GM12878 (cell line): ENCODE results near the gene FHL1. TPM values are rescaled to one million over a fixed set of nuclear protein-coding genes. Genes with fewer than 3 reads are reported as not detected.

ENCODE experiments used
- ATAC-seq: fragments of 200-7000 bp; cut with Tn5 transposase; 3 replicates; pipeline ENCODE4 v1.9.1; 2020; ENCODE audit warnings: mild to moderate bottlenecking, moderate library complexity
- BruUV-seq: library from RNA; stranded (reverse); fragments of 400-500 nt; replicated peaks from 2 replicates; lab custom pipeline; 2021; lab: Mats Ljungman, UMichigan
- CTCF ChIA-PET: fragments of 300-600 bp; sonication (Branson Sonifier 250); formaldehyde crosslinking; extraction: SDS; loops from one replicate; lab custom pipeline; 2021; ENCODE audit warnings: inconsistent platforms; lab: Yijun Ruan, JAX
- POLR2A ChIA-PET: fragments of 350-600 bp; formaldehyde crosslinking; extraction: SDS; loops from one replicate; lab custom pipeline; 2021; ENCODE audit warnings: inconsistent platforms; lab: Charles Lee
- RAD21 ChIA-PET: fragments of 300-600 bp; sonication (Branson Sonifier 250); formaldehyde crosslinking; loops from one replicate; lab custom pipeline; 2023; ENCODE audit warnings: antibody characterized with exemption; ENCODE audit not compliant: unreplicated experiment; lab: Charles Lee
- SMC1A ChIA-PET: fragments of 300-600 bp; sonication (Branson Sonifier 250); formaldehyde crosslinking; loops from one replicate; lab custom pipeline; 2023; ENCODE audit not compliant: unreplicated experiment, uncharacterized antibody; lab: Charles Lee
- DNase-seq: peaks from one replicate; pipeline ENCODE4 v3.0.0-alpha.2; 2011; ENCODE audit warnings: low read depth, low spot score
- FAIRE-seq: peaks from 3 replicates; lab custom pipeline; 2011; peaks lifted over from hg19 to GRCh38; lab: Jason Lieb, UNC
- H2AFZ ChIP-seq: 2 replicates; pipeline ENCODE4 v1.6.0; 2011; ENCODE audit warnings: low read depth, low read length, control low read depth; ENCODE audit not compliant: control insufficient read depth
- H3K27ac ChIP-seq: 2 replicates; pipeline ENCODE4 v1.5.1; 2011; ENCODE audit warnings: control low read depth; ENCODE audit not compliant: control insufficient read depth, insufficient read depth
- H3K27me3 ChIP-seq, 2 experiments: replicated peaks in 1 of 2; 2 replicates each; pipeline versions ENCODE4 v1.6.0 to v1.6.1; 2011; ENCODE audit warnings: low read length in 1 of 2; ENCODE audit not compliant: control insufficient read depth in 2 of 2, insufficient read depth in 2 of 2
- H3K36me3 ChIP-seq, 2 experiments: 2 replicates each; pipeline ENCODE4 v1.5.1; 2011; ENCODE audit warnings: low read length in 1 of 2; ENCODE audit not compliant: control insufficient read depth in 2 of 2, insufficient read depth in 2 of 2
- H3K4me1 ChIP-seq: 2 replicates; pipeline ENCODE4 v1.6.1; 2011; ENCODE audit warnings: mild to moderate bottlenecking, low read length, moderate library complexity, mixed read lengths; ENCODE audit not compliant: control insufficient read depth, insufficient read depth
- H3K4me2 ChIP-seq: 2 replicates; pipeline ENCODE4 v1.6.0; 2011; ENCODE audit warnings: control low read depth; ENCODE audit not compliant: control insufficient read depth, insufficient read depth
- H3K4me3 ChIP-seq: fragments of 200-600 bp; sonication (generic); 2 replicates; pipeline ENCODE4 v1.5.1; 2016
- H3K79me2 ChIP-seq: 2 replicates; pipeline ENCODE4 v1.6.0; 2011; ENCODE audit warnings: low read length; ENCODE audit not compliant: control insufficient read depth, insufficient read depth
- H3K9ac ChIP-seq: 2 replicates; pipeline ENCODE4 v1.8.0; 2011; ENCODE audit warnings: low read length, control low read depth, mixed read lengths; ENCODE audit not compliant: control insufficient read depth, insufficient read depth
- H3K9me3 ChIP-seq: replicated peaks from 3 replicates; pipeline ENCODE4 v1.5.1; 2011; ENCODE audit warnings: mild to moderate bottlenecking, low read length; ENCODE audit not compliant: control insufficient read depth, insufficient read depth
- H4K20me1 ChIP-seq: 2 replicates; pipeline ENCODE4 v1.6.0; 2011; ENCODE audit not compliant: control insufficient read depth, insufficient read depth
- DPF2 ChIP-seq: fragments of 450-650 bp; IDR thresholded peaks from 2 replicates; pipeline ENCODE4 v1.6.1; 2017; ENCODE audit warnings: mild to moderate bottlenecking
- FOXK2 ChIP-seq: fragments of 450-650 bp; IDR thresholded peaks from 2 replicates; pipeline ENCODE4 v1.6.1; 2017; ENCODE audit warnings: mild to moderate bottlenecking, moderate library complexity
- JUND ChIP-seq: IDR thresholded peaks from 2 replicates; pipeline ENCODE4 v1.6.1; 2012; ENCODE audit warnings: low read depth, mild to moderate bottlenecking, low read length, improper control_type of control experiment, moderate library complexity
- SIN3A ChIP-seq: IDR thresholded peaks from 2 replicates; pipeline ENCODE4 v1.6.1; 2012; ENCODE audit warnings: low read depth, low read length, improper control_type of control experiment
- SUZ12 ChIP-seq: fragments of 200-600 bp; sonication (generic); IDR thresholded peaks from one replicate; pipeline ENCODE4 v1.6.1; 2018; ENCODE audit warnings: antibody characterized with exemption, mild to moderate bottlenecking; ENCODE audit not compliant: unreplicated experiment
- WRNIP1 ChIP-seq: IDR thresholded peaks from 2 replicates; pipeline ENCODE4 v1.6.1; 2011; ENCODE audit warnings: low read depth, low read length, improper control_type of control experiment, borderline replicate concordance
- WGBS: methylation state at CpG from one replicate; pipeline ENCODE4 v1.1.6; 2016; ENCODE audit warnings: low lambda C conversion rate; ENCODE audit not compliant: insufficient replicate concordance, insufficient coverage; ENCODE audit errors: missing lambda C conversion rate; 5-methylcytosine and 5-hydroxymethylcytosine counted together
- in situ Hi-C: fragments of 300-500 bp; cut with MboI; formaldehyde crosslinking; loops from 9 replicates; pipeline ENCODE4 v1.14.3; 2018; ENCODE audit warnings: mixed read lengths
- intact Hi-C: fragments of 100-400 bp; cut with micrococcal nuclease; formaldehyde crosslinking; loops from one replicate; pipeline ENCODE4 v1.14.2; 2022; ENCODE audit not compliant: unreplicated experiment
- polyA plus RNA-seq, 11 experiments: library from polyadenylated mRNA; depleted of rRNA in 4 of 11; unstranded in 6 of 11; stranded (reverse) in 5 of 11; fragments of >200 nt; fragmentation: Nextera tagmentation in 4 of 11; fragmentation: Illumina TruSeq in 1 of 11; extraction: Ambion mirVana in 4 of 11; extraction: Trizol in 1 of 11; gene quantifications; 1 replicate in 1 of 11; 2 replicates in 10 of 11; pipeline versions ENCODE4 v1.2.1 to v1.2.3, GENCODE V29; 2011 to 2016; ENCODE audit warnings: inconsistent platforms in 2 of 11, missing spikeins in 2 of 11, low read depth in 1 of 11
- total RNA-seq, 4 experiments: library from RNA; depleted of rRNA in 3 of 4; stranded (reverse); fragments of >200 nt in 3 of 4; fragmentation: Illumina TruSeq in 1 of 4; extraction: Trizol in 1 of 4; gene quantifications; 2 replicates each; pipeline versions ENCODE4 v1.2.1 to v1.2.3, GENCODE V29; 2013 to 2021
- TF ChIP-seq, protein P1 (sequence below), 3 experiments: IDR thresholded peaks in 2 of 3; conservative IDR thresholded peaks in 1 of 3; 2 replicates each; pipeline ENCODE4 v1.5.1; 2011; ENCODE audit warnings: low read depth in 3 of 3, low read length in 3 of 3, mild to moderate bottlenecking in 3 of 3, control low read depth in 2 of 3, moderate library complexity in 2 of 3, inconsistent platforms in 1 of 3, mixed read lengths in 1 of 3; ENCODE audit not compliant: control insufficient read depth in 2 of 3, insufficient read depth in 1 of 3; ENCODE audit errors: extremely low read depth in 1 of 3
- TF ChIP-seq, protein P2 (sequence below): fragments of 150-350 bp; IDR thresholded peaks from 2 replicates; pipeline ENCODE4 v1.6.1; 2014; ENCODE audit warnings: mild to moderate bottlenecking, low read depth, low read length
- TF ChIP-seq, protein P3 (sequence below): IDR thresholded peaks from 2 replicates; pipeline ENCODE4 v1.6.1; 2012; ENCODE audit warnings: low read length, inconsistent platforms
- TF ChIP-seq, protein P4 (sequence below): fragments of 450-650 bp; IDR thresholded peaks from 2 replicates; pipeline ENCODE4 v1.6.1; 2017; ENCODE audit warnings: borderline replicate concordance
- TF ChIP-seq, protein P5 (sequence below): fragments of 450-650 bp; IDR thresholded peaks from 2 replicates; pipeline ENCODE4 v1.6.1; 2018; ENCODE audit warnings: borderline replicate concordance, mild to moderate bottlenecking; ENCODE audit not compliant: partially characterized antibody
- TF ChIP-seq, protein P6 (sequence below): fragments of 450-650 bp; IDR thresholded peaks from 2 replicates; pipeline ENCODE4 v1.6.1; 2016; ENCODE audit warnings: mild to moderate bottlenecking

FHL1 gene
- total and polyA plus RNA-seq, 10 of the 15 experiments (the other 5 are each of a cell fraction or from before 2014, with no cell fraction given): 0.13 to 0.59 (median 0.34) TPM; not detected in 1

DNA sequence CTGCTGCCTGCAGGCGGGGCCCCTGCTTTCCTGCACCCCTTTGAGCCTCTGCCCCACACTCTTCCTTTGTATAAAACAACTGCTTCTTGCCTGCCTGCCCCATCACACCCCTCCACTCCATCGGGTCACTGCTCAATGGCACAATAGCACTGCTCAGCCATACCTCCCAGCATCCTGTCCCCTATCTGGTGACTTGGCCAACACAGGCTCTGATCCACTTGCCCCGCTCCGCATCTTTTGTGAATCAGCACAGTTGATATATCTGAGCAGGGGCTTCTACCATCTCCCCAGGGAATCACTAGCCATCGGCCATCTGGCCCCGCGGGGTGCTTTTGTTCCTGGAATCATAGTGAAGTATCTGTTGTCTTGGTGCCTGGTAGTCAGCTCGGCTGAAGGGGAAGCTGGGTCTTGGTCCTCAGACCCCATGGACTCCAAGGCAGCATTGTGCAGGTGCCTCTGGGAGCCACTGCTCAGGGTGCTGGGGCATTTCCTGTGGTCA lies 58.6 kb downstream of the FHL1 start (continued):
- TF ChIP-seq, protein P1, sequence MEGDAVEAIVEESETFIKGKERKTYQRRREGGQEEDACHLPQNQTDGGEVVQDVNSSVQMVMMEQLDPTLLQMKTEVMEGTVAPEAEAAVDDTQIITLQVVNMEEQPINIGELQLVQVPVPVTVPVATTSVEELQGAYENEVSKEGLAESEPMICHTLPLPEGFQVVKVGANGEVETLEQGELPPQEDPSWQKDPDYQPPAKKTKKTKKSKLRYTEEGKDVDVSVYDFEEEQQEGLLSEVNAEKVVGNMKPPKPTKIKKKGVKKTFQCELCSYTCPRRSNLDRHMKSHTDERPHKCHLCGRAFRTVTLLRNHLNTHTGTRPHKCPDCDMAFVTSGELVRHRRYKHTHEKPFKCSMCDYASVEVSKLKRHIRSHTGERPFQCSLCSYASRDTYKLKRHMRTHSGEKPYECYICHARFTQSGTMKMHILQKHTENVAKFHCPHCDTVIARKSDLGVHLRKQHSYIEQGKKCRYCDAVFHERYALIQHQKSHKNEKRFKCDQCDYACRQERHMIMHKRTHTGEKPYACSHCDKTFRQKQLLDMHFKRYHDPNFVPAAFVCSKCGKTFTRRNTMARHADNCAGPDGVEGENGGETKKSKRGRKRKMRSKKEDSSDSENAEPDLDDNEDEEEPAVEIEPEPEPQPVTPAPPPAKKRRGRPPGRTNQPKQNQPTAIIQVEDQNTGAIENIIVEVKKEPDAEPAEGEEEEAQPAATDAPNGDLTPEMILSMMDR (IDR thresholded peaks at IDR 0.05 in 2 of 3, conservative IDR thresholded peaks at IDR 0.05 in 1 of 3; ENCODE audit: control insufficient read depth in 2 of 3, extremely low read depth in 1 of 3, insufficient read depth in 1 of 3, low read depth in 3 of 3, low read length in 3 of 3): no peak
- TF ChIP-seq, protein P2, sequence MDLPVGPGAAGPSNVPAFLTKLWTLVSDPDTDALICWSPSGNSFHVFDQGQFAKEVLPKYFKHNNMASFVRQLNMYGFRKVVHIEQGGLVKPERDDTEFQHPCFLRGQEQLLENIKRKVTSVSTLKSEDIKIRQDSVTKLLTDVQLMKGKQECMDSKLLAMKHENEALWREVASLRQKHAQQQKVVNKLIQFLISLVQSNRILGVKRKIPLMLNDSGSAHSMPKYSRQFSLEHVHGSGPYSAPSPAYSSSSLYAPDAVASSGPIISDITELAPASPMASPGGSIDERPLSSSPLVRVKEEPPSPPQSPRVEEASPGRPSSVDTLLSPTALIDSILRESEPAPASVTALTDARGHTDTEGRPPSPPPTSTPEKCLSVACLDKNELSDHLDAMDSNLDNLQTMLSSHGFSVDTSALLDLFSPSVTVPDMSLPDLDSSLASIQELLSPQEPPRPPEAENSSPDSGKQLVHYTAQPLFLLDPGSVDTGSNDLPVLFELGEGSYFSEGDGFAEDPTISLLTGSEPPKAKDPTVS: no peak

DNA sequence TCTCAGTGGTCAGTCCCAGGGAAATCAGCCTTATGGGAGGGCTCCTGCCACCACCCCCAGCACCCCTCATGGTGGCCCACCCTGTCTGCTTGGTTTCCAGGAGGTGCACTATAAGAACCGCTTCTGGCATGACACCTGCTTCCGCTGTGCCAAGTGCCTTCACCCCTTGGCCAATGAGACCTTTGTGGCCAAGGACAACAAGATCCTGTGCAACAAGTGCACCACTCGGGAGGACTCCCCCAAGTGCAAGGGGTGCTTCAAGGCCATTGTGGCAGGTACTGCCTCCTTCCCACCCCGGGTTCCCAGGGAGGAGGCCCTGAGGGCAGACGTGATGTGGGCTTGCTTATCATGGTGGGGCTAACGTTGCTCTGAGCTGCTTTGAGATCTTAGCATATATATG lies 59.6 kb downstream of the FHL1 start:
- POLR2A ChIA-PET: no interaction called here
- CTCF ChIA-PET: interaction anchor here (0.9 kb wide), 1 partner anchor 179 kb away, joined by 3 read pairs; no protein-coding TSS in a partner anchor
- RAD21 ChIA-PET: no interaction called here
- Histone ChIP-seq H3K9ac (no peak overlapping the region), H3K4me2 (no peak overlapping the region), H3K27ac (no peak overlapping the region), H4K20me1 (no peaks in the 10 kb centered on the region), H3K36me3 (no peaks in the 10 kb centered on the region), H3K4me3 (no peak overlapping the region), H3K79me2 (no peaks in the 10 kb centered on the region), H3K9me3 (no peaks in the 10 kb centered on the region), H3K27me3 (no peaks in the 10 kb centered on the region), H2AFZ (no peak overlapping the region), H3K4me1 (no peaks in the 10 kb centered on the region)
- SMC1A ChIA-PET: no interaction called here
- BruUV-seq: no TSS peak
- intact Hi-C loops: no loop called here
- WGBS: 63% methylated on average over 6 of the region's 6 CpGs
- FAIRE-seq (no peak), DNase-seq (no peak), ATAC-seq (no peak)
- in situ Hi-C loops: no loop called here
- TF ChIP-seq, protein P3, sequence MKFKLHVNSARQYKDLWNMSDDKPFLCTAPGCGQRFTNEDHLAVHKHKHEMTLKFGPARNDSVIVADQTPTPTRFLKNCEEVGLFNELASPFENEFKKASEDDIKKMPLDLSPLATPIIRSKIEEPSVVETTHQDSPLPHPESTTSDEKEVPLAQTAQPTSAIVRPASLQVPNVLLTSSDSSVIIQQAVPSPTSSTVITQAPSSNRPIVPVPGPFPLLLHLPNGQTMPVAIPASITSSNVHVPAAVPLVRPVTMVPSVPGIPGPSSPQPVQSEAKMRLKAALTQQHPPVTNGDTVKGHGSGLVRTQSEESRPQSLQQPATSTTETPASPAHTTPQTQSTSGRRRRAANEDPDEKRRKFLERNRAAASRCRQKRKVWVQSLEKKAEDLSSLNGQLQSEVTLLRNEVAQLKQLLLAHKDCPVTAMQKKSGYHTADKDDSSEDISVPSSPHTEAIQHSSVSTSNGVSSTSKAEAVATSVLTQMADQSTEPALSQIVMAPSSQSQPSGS: no peak
- TF ChIP-seq, protein P4, sequence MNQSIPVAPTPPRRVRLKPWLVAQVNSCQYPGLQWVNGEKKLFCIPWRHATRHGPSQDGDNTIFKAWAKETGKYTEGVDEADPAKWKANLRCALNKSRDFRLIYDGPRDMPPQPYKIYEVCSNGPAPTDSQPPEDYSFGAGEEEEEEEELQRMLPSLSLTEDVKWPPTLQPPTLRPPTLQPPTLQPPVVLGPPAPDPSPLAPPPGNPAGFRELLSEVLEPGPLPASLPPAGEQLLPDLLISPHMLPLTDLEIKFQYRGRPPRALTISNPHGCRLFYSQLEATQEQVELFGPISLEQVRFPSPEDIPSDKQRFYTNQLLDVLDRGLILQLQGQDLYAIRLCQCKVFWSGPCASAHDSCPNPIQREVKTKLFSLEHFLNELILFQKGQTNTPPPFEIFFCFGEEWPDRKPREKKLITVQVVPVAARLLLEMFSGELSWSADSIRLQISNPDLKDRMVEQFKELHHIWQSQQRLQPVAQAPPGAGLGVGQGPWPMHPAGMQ: no peak
- TF ChIP-seq FOXK2: no peak
- TF ChIP-seq JUND: no peak
- no peak for TF ChIP-seq SIN3A
- no peak for TF ChIP-seq SUZ12
- TF ChIP-seq, protein P5, sequence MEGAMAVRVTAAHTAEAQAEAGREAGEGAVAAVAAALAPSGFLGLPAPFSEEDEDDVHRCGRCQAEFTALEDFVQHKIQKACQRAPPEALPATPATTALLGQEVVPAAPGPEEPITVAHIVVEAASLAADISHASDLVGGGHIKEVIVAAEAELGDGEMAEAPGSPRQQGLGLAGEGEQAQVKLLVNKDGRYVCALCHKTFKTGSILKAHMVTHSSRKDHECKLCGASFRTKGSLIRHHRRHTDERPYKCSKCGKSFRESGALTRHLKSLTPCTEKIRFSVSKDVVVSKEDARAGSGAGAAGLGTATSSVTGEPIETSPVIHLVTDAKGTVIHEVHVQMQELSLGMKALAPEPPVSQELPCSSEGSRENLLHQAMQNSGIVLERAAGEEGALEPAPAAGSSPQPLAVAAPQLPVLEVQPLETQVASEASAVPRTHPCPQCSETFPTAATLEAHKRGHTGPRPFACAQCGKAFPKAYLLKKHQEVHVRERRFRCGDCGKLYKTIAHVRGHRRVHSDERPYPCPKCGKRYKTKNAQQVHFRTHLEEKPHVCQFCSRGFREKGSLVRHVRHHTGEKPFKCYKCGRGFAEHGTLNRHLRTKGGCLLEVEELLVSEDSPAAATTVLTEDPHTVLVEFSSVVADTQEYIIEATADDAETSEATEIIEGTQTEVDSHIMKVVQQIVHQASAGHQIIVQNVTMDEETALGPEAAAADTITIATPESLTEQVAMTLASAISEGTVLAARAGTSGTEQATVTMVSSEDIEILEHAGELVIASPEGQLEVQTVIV: no peak
- TF ChIP-seq, protein P6, sequence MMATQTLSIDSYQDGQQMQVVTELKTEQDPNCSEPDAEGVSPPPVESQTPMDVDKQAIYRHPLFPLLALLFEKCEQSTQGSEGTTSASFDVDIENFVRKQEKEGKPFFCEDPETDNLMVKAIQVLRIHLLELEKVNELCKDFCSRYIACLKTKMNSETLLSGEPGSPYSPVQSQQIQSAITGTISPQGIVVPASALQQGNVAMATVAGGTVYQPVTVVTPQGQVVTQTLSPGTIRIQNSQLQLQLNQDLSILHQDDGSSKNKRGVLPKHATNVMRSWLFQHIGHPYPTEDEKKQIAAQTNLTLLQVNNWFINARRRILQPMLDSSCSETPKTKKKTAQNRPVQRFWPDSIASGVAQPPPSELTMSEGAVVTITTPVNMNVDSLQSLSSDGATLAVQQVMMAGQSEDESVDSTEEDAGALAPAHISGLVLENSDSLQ: no peak
- no peak for TF ChIP-seq DPF2
- TF ChIP-seq WRNIP1: no peak
